GM21526 (cell line): ENCODE data around the gene SECISBP2.
"Not testable (repeated sequence)": the region's sequence is repeated elsewhere in the genome, so short reads cannot be mapped to it uniquely, and the experiment has no call there.

Experiments used
- ATAC-seq: cut with Tn5 transposase; IDR thresholded peaks from one replicate; pipeline ENCODE4 v1.9.1; 2021; ENCODE audit warnings: moderate library complexity; ENCODE audit not compliant: unreplicated experiment, low FRiP score

SECISBP2 gene

DNA sequence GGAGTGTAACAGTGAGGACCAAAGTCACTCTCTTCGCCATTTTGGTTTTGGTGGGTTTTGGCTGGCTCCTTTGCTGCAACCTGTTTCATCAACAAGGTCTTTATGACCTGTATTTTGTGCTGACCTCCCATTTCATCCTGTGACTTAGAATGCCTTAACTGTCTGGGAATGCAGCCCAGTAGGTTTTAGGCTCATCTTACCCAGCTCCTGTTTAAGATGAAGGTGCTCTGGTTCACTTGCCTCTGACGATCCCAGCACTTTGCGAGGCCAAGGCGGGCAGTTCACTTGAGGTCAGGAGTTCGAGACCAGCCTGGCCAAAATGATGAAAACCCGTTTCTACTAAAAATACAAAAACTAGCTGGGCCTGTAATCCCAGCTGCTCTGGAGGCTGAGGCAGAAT lies 9.1 kb upstream of the SECISBP2 start:
- no peak for ATAC-seq

DNA sequence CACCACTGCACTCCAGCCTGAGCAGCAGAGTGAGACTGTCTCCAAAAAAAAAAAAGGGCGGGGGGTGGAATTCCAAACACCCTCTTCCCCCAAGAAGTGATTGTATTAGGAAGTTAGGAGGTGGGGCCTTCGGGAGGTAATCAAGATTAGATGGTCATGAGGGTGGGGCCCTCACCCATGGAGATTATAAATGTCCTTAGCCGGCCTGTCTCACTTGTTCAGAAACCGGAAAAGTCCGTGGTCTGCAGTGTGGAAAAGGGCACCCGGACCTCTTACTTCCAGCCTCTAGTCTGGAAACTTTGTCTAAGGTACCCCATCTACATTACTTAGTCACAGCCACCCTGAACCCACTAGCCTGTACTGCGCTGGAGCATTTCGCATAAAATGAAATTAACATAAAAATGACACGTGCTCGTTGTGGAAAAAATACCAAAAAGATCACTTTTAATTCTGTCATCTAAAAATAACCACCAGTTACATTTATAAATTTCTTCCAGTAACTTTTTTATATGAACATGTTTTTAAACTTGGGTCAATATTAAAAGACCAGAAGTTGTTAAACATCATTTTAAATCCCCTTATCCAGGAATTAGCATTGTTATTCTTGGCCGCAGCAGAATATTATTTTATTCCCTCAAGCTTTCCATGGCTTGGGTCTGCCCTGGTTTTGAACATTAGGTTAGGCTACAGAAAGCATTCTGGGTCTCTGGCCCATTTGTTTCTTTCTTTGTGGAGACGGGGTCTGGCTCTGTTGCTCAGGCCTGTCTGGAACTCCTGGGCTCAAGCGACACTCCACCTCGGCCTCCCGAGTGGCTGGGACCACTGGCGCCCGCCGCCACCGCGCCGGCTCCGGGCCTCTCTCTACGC lies 8.5 kb upstream of the SECISBP2 start:
- ATAC-seq: no peak

DNA sequence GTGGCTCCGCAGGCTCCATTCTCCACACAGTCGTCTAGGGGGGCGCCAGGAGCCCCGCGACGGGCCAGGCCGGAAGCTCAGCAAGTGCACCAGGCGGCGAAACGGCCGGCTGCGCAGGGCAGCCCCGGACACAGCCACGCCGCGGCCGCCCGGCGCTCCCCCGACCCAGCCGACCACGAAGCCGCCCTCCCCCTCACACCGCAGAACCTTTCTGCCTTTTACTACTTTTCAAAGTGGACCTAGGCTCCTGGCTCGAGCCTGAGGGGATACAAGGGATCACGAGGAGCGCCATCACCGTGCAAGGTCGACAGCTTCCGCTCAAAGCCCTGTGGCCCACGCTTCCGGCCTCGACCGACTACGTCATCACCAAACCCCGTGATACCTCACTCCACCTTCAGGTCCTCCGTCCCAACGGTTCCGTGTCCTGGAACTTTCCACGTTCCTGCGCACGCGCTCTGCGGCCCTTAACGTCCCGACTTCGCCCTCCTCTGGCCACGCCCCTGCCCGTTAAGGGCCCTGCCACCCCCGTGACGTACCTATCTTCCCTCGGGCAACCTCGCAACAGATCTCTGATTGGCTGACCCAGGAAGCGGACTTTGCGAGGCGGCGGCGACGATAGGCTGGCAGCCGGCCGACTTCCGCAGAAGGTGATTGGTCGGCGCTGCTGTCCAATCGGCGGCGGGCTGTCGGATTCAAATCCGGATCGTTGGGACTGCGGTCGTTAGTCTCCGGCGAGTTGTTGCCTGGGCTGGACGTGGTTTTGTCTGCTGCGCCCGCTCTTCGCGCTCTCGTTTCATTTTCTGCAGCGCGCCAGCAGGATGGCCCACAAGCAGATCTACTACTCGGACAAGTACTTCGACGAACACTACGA lies 7.6 kb upstream of the SECISBP2 start, which contains the start of gene CKS2:
TSS of gene CKS2 (plus strand) at position 721 of the 871 bp plus-strand sequence. CDS start at position 819, 98 bp downstream.
- peak; percentile 85 for ATAC-seq

DNA sequence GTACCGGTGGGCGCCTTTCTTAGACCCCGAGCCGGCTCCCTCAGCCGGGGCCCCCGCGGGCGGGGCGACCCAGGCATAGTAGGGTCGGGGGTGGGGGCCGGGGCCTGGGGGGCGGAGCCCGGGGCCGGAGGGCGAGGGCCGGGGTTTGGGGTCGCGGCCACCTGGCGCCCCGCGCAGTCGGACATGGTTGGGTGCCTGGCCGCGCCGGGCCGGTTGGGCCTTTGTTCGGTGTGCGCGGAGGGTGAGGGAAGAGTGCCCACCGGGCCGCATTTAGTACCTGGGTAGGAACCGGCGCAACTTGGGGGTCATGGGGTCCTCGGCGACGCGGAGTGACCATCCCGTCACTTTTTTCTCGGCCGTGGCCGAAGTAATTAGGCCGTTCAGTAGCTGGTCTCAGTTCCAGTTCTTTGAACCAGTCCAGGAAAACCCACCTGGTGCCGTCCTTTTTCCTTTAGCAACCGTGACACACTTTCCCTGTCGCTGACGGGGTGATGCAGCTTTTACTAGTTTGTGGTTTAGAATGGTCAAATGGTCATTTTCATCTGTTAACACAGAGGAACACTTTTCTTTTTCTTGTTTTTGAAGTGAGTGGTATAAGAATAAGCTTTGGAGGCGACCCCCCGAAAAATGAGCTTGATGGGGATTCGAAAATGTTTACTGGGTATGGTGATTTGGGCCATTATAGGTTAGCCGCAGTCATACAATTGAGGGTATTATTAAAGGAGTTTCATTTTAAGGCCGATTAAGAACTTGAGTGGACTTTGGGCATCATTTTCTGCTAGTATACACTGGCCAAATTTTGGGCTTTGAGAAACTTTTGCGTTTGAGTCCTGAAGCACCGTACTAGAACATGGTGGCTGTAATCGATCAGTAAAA lies 6.7 kb upstream of the SECISBP2 start:
- no peak for ATAC-seq

DNA sequence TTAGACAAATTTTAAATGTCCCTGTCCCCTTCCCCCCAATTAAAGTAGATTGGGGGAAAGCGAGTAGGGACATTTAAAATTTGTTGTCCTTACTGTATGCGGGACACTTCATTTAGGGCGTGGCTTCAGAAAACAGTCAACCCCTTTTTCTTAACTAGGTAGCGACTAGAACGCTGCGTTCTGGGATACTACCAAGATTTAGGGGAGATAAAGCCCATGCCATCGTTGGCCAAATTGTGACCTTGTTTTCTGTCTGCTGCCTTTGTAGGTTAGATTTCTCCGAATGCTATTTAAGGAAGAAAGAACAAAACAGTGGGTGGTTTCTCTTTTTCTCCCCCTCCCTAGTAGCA lies 6.1 kb upstream of the SECISBP2 start:
- no peak for ATAC-seq

DNA sequence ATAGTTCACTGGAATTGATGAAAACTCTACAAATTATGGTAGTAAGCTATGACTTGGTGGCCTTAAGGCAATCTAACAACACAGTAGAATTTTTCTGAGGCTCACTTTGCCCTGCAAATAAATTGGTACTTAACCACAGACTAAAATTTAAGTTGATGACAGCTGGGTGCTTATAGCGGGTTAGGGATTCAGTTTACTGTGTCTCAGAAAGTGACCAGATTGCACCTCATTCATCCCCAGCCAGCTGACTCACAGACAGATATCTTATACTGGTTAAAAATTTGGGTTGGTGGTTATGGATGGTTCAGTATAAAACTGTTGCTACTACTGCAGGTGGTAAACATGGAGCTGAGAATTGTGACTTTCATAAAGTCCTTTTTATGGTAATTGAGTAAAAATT lies 4.5 kb upstream of the SECISBP2 start:
- ATAC-seq: no peak

DNA sequence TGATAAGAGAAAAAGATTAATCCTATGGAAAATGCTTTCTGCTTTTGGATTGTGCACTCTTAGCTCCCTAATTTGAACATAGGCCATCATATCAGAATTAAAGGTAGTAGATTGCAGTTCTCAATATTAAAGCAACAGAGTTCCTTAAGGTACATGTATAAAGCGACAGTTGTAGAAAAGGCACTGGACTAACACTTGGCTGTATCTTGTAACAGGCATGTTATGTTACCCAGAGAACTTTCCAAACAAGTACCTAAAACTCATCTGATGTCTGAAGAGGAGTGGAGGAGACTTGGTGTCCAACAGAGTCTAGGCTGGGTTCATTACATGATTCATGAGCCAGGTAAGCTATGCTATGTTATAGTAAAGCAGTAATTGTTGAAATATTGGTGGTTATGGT lies 3.3 kb upstream of the SECISBP2 start:
- no peak for ATAC-seq

DNA sequence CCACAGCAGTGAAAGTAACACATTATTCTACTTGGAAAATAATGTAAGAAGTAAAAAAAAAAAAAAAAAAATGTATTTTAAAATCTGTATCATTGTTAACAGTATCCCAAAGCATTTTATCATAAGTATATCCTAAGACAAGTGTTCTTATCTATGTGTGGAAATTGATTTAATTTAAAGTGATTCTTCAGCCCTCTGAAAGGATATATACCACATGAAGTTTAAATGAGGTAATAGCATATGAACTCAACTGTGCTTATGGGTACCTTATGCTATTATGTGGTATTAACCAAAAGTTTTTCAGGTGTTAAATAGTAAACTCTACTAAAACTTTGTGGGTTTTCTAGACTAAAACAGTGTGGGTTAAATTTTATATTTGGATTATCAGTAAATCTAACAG lies 2.8 kb upstream of the SECISBP2 start:
- ATAC-seq: no peak

DNA sequence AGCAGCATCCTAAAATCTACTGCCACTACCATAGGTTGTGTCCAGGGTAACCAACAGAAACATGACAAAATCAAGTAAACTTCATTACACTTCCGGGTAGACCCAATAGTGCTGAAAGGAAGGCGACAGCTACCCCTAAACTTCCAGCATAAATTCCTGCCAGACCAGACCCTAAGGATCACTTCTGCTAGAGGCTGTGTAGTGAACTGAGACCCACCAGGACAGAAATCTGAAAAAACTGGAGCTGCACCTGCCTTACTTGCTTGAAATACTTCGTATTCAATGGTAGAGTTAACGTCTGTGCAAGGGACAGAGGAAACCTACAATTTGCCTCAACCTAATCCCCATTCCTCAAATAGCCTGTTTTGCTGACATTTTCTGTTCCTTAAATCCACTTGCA lies 1.0 kb upstream of the SECISBP2 start:
- ATAC-seq: no peak

DNA sequence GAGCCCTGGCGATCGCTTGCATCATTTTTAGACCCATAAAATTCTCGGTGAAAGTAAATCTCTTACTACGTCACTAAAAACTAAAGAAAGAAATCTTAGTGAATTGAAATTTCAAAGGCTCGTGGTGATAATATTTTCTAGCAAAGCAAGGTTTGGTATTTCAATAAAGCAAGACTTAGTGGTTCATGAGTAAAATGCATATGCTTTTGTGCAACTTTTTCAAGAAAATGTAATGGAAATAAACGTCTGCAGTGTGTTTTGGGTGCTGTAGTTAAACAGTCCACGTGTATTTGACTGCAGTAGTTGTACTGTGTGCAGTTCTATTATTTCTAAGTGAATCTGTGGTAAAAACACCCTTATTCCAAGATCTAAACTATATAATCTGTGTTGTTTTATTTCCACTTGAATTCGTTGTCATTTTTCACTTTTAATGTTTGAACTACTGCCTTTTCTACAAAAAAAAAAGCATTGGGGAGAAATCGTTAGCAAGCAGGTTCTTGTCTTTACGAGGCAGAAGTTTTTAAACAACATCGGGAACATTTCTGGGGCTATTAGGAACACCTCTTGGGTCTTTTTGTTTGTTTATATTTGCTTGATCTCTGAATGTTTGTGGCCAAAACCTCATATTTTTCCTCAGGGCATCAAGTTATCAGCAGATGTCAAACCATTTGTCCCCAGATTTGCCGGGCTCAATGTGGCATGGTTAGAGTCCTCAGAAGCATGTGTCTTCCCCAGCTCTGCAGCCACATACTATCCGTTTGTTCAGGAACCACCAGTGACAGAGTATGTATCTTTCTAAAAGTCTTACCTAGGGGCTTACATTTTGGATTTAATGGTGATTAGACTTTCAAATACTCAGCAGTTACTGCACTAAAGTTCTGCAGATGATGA lies 960 bp downstream of the SECISBP2 start:
- ATAC-seq: no peak

DNA sequence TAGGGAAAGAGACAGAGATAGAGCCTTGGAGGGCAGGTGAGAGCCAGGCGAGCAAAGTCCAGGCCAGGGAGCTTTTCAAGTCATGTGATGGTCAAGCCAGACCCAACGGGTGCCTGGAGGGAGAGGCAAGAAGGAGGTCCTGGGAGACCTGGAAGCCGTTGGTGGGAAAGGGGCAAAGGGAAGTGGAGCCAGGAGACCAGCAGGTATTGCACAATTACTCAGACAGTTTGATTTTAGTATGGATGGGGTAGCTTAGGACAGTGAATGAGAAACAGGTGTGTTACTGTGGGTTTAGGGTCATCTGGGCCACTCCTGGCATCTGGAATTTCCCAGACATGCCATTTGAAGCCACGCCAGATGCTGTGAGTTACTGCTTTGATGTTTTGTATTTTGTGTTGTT lies 5.1 kb downstream of the SECISBP2 start:
- no peak for ATAC-seq

DNA sequence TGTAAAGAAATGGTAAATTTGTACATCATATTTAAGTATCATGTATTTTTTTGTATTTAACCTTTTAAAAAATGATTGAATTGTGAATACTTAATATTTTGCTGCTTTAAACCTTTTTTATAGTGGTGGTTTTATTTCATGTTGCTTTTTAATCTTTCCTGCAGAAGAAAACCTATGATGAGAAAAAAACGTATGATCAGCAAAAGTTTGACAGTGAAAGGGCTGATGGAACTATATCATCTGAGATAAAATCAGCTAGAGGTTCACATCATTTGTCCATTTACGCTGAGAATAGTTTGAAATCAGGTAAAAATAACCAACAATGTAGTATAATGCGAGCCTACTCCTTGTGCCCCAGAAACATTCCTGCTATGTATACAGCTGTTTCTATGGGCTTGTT lies 7.4 kb downstream of the SECISBP2 start:
- ATAC-seq: no peak

DNA sequence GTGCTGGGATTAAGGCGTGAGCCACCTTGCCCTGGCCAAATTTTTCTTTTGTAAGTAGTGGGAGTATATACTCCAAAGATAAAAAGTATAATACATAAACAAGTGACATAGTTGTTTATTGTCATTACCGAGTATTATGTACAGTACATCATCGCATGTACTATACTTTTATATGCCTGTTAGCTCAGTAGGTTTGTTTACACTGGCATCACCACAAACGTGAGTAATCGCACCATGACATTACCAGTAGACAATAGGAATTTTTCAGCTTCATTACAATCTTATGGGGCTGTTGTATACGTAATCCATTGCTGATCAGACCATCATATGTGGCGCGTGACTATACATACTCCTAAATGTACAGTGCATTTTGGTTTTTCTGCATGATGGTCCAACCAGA lies 9.8 kb downstream of the SECISBP2 start:
- ATAC-seq: no peak

DNA sequence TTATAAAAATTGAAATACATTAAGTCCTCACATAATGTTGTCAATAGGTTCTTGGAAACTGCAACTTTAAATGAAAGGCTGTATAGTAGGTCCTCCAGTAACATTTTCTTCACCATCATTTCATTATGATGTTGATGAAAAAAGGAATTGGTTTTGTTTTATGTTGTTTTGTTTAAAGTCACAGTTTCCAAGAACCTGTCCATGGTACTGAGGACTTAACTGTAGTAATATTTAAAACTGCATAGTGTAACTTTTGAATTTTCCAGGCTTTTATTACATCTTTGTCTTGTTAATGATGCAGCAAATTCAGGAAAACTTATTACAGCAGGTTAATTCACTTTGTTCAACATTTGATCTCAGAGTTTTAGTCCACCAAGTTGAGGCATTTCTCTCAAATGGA lies 11.6 kb downstream of the SECISBP2 start:
- no peak for ATAC-seq

DNA sequence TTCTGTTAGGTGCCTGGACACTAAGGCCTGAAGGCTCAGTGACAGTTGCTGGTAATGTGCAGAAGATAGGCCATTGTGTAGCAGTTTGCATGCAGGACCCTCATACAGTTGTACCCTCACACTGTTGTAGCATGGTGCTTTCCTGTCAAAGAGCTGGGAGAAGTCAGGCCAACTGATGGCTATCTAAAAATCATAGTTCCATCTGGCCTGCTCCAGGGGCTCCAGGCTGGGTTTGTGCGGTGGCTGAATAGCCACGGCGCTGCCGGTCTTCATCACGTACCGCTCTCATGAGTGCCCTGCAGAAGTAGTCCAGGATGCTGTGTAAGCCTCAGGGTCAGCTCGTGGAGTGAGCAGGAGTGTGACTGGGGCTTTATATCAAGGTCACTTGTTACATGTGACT lies 12.2 kb downstream of the SECISBP2 start:
- no peak for ATAC-seq

DNA sequence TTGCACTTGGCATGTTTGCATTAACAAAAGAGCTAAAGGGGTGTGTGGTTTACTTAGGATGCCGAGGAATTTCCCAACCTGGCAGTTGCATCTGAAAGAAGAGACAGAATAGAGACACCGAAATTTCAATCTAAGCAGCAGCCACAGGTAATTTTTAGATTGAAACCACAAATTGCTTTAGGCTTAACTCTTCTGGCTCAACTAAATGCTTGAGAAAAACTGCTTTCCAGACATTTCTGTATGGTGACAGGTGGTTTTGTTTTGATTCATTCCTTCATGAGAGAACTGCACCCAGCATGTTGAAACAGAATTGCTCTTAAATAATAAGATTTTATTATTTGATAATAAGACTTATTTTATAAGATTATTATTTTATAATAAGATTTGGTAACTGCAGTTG lies 21.5 kb downstream of the SECISBP2 start:
- no peak for ATAC-seq

DNA sequence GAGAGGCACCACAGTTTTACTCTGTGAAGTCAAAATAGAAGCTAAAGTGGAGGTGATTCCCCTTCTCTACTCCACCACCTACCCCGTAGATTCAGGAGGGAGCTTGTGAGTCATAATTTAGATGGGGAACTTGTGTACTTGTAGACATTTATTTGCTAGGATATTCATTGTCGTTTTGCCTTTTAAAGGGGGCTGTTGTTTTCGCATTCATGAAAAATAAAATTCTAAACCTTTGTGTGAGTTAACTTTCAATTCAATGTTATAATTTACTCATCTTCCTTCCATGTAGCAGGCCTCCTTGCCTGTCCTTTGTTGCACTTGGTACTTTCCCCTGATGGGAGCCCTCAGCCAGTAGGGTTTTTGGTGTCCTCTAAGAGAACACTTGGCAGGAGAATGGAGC lies 22.0 kb downstream of the SECISBP2 start:
- ATAC-seq: no peak

DNA sequence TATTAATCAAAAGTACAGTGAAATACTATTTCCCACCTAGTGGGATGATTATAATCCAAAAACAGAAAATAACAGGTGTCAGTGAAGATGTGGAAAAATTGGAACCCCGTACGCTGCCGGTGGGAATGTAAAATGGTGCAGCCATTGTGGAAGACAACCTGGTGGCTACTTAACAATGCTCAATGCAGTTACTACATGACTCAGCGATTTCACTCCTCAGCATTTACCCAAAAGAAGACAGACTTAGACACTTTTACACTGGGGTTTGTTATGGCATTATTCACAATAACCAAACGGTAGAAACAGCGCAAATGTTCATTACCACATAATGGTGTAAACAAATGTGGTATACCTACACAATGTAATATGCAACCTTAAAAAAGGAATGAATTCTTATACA lies 23.9 kb downstream of the SECISBP2 start:
- ATAC-seq: no peak

DNA sequence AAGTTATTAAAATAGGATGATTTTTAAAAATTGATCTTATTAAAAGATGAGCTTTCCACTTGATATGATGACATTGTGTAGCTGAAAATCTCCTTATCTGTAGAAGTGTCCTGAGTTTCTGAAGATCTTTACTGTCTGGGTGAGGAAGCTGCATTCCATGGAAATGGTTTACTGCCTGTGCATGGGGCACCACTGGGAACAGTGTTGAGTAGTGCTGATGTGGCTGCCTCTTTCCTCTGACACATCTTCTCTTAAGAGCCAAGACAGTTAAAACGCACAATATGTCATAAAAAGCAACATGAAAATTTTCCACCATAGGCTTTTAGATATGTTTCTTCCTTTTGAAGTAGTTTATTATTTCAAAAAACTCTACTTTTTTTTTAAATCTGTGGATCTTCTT lies 24.6 kb downstream of the SECISBP2 start:
- ATAC-seq: no peak

DNA sequence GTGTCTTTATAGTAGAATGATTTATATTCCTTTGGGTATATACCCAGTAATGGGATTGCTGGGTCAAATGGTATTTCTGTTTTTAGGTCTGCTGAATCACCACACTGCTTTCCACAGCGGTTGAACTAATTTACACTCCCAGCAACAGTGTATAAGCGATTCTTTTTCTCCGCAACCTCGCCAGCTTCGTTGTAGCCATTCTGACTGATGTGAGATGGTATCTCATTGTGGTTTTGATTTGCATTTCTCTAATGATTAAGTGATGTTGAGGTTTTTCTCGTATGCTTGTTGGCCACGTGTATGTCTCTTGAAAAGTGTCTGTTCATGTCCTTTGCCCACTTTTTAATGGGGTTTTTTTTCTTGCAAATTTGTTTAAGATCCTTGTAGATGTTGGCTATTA lies 25.5 kb downstream of the SECISBP2 start:
- ATAC-seq: not testable (repeated sequence)
